GM23248 (cell line): ENCODE results near the gene IL3RA.

Experiments
- EZH2 ChIP-seq: fragments of 200-600 bp; sonication (generic); IDR thresholded peaks from 2 replicates; pipeline ENCODE4 v1.6.1; 2018; ENCODE audit warnings: antibody characterized with exemption, mild to moderate bottlenecking; ENCODE audit not compliant: insufficient read depth, poor library complexity, severe bottlenecking
- EZH2phosphoT487 ChIP-seq: fragments of 200-600 bp; sonication (generic); IDR thresholded peaks from 2 replicates; pipeline ENCODE4 v1.6.1; 2018; ENCODE audit warnings: antibody characterized with exemption, moderate library complexity, mild to moderate bottlenecking, low read depth; ENCODE audit not compliant: insufficient read depth

DNA sequence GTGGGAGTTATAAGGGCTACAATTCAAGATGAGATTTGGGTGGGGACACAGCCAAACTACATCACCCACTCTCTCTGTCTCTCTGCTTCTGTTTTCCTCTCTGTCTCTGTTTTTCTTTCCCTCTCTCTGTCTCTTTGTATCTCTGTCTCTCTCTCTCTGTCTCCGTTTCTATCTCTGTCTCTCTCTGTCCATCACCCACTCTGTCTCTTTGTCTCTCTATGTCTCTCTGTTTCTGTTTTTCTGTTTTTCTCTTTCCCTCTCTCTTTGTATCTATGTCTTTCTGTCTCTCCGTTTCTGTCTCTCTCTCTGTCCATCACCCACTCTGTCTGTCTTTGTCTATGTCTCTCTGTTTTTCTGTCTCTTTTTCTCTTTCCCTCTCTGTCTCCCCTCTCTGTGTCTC is 25.3 kb downstream of the IL3RA start:
- TF ChIP-seq EZH2 (no peak), EZH2phosphoT487 (no peak)
